MM.1S (cell line): ENCODE results near the gene ELOVL7.

Source experiments
- DNase-seq: peaks from one replicate; pipeline ENCODE4 v3.0.0-alpha.2; 2015
- H2AFZ ChIP-seq: fragments of 300-600 bp; sonication (generic); 2 replicates; pipeline ENCODE4 v1.6.0; 2016; ENCODE audit warnings: antibody characterized with exemption, low read length
- H3F3A ChIP-seq: fragments of 300-600 bp; sonication (generic); 2 replicates; pipeline ENCODE4 v1.6.1; 2016; ENCODE audit warnings: mild to moderate bottlenecking, antibody characterized with exemption, low read length, moderate library complexity, mixed read lengths; ENCODE audit not compliant: insufficient read depth
- H3K27ac ChIP-seq: fragments of 300-600 bp; sonication (generic); 2 replicates; pipeline ENCODE4 v1.5.1; 2016; ENCODE audit warnings: mild to moderate bottlenecking, low read length
- H3K27me3 ChIP-seq: fragments of 300-600 bp; sonication (generic); replicated peaks from 2 replicates; pipeline ENCODE4 v1.6.0; 2016; ENCODE audit warnings: low read length; ENCODE audit not compliant: insufficient read depth
- H3K36me3 ChIP-seq: fragments of 300-600 bp; sonication (generic); replicated peaks from 2 replicates; pipeline ENCODE4 v1.6.1; 2016; ENCODE audit warnings: mild to moderate bottlenecking, low read length, mixed read lengths; ENCODE audit not compliant: insufficient read depth
- H3K4me1 ChIP-seq: fragments of 300-600 bp; sonication (generic); 2 replicates; pipeline ENCODE4 v1.6.1; 2016; ENCODE audit warnings: low read length, mixed read lengths
- H3K4me2 ChIP-seq: fragments of 300-600 bp; sonication (generic); 2 replicates; pipeline ENCODE4 v1.6.0; 2016; ENCODE audit warnings: low read depth, low read length
- H3K4me3 ChIP-seq: fragments of 300-600 bp; sonication (generic); 2 replicates; pipeline ENCODE4 v1.5.1; 2016; ENCODE audit warnings: low read length, mixed read lengths
- H3K79me2 ChIP-seq: fragments of 300-600 bp; sonication (generic); 2 replicates; pipeline ENCODE4 v1.6.1; 2016; ENCODE audit warnings: mixed run types, low read length, mixed read lengths
- H3K9ac ChIP-seq: fragments of 300-600 bp; sonication (generic); 2 replicates; pipeline ENCODE4 v1.6.1; 2016; ENCODE audit warnings: low read length, mixed read lengths
- H3K9me2 ChIP-seq: fragments of 300-600 bp; sonication (generic); replicated peaks from 2 replicates; pipeline ENCODE4 v1.6.1; 2016; ENCODE audit warnings: mild to moderate bottlenecking, low read length, mixed read lengths; ENCODE audit not compliant: insufficient read depth
- H3K9me3 ChIP-seq: fragments of 300-600 bp; sonication (generic); replicated peaks from 2 replicates; pipeline ENCODE4 v1.6.1; 2016; ENCODE audit warnings: mild to moderate bottlenecking, low read length, mixed read lengths; ENCODE audit not compliant: insufficient read depth
- H4K20me1 ChIP-seq: fragments of 300-600 bp; sonication (generic); 2 replicates; pipeline ENCODE4 v1.6.1; 2016; ENCODE audit warnings: mild to moderate bottlenecking, low read length, moderate library complexity, mixed read lengths; ENCODE audit not compliant: insufficient read depth
- EZH2 ChIP-seq: fragments of 300-600 bp; sonication (generic); optimal IDR thresholded peaks from 2 replicates; pipeline ENCODE3; 2017; ENCODE audit warnings: low read depth, mild to moderate bottlenecking, antibody characterized with exemption, low read length, mixed read lengths
- EZH2phosphoT487 ChIP-seq: fragments of 300-600 bp; sonication (generic); IDR thresholded peaks from 2 replicates; pipeline ENCODE4 v1.6.1; 2018; ENCODE audit warnings: antibody characterized with exemption, low read length
- TF ChIP-seq, protein P1 (sequence below): fragments of 300-600 bp; sonication (generic); IDR thresholded peaks from 2 replicates; pipeline ENCODE4 v1.5.1; 2016; ENCODE audit warnings: antibody characterized with exemption, low read length, mixed read lengths

The ELOVL7 gene

DNA sequence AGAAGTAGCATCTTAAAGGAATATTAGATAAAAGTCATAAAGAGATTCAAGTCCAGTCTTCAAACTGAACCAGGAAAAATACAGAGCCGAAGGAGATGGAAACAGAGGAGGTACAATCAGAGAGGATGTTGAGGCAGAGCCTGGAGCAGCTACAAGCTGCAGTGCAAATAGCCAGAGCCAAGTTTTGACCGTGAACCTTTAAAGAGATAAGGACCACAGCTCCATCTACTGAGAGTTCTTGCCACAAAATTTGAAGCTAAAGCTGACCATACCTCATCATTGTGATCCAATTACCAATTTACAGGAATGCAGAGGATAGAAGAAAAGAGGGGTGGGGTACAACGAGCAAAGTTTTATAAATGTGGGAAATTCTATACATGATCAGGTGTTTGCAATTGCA, 133.7 kb downstream of the ELOVL7 start:
- Histone ChIP-seq H3K9ac (no peak overlapping the region), H3K4me3 (no peak overlapping the region), H3K4me2 (no peak overlapping the region), H3K79me2 (no peaks in the 10 kb centered on the region), H3K27me3 (no peaks in the 10 kb centered on the region), H3K4me1 (no peaks in the 10 kb centered on the region), H3F3A (no peaks in the 10 kb centered on the region), H3K9me3 (no peaks in the 10 kb centered on the region), H3K36me3 (no peaks in the 10 kb centered on the region), H4K20me1 (no peaks in the 10 kb centered on the region), H2AFZ (no peak overlapping the region), H3K9me2 (no peaks in the 10 kb centered on the region), H3K27ac (no peak overlapping the region)
- DNase-seq, result no peak
- no peak for TF ChIP-seq EZH2
- TF ChIP-seq, protein P1, sequence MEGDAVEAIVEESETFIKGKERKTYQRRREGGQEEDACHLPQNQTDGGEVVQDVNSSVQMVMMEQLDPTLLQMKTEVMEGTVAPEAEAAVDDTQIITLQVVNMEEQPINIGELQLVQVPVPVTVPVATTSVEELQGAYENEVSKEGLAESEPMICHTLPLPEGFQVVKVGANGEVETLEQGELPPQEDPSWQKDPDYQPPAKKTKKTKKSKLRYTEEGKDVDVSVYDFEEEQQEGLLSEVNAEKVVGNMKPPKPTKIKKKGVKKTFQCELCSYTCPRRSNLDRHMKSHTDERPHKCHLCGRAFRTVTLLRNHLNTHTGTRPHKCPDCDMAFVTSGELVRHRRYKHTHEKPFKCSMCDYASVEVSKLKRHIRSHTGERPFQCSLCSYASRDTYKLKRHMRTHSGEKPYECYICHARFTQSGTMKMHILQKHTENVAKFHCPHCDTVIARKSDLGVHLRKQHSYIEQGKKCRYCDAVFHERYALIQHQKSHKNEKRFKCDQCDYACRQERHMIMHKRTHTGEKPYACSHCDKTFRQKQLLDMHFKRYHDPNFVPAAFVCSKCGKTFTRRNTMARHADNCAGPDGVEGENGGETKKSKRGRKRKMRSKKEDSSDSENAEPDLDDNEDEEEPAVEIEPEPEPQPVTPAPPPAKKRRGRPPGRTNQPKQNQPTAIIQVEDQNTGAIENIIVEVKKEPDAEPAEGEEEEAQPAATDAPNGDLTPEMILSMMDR, result no peak
- no peak for TF ChIP-seq EZH2phosphoT487

DNA sequence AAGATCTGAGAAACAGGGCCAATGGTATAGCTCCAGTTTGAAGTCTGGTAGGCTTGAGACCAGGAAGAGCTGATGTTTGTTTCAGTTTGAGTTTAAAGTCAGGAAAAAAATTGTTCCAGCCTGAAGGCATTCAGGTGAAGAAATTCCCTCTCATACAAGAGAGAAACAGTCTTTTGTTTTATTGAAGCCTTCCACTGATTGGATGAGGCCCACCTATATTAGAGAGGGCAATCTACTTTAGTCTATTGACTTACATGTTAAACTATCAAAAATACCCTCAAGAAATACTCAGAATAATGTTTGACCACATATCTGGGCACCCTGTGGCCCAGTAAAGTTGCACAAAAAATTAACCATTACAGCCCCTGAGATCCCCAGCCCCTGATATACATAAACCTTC, 138.9 kb downstream of the ELOVL7 start:
- Histone ChIP-seq H3K9me3 (no peaks in the 10 kb centered on the region), H2AFZ (no peak overlapping the region), H3K27me3 (0 out of 2 replicates have a peak, but pooled peaks cover 5% of the 10 kb centered on the region), H3F3A (no peaks in the 10 kb centered on the region), H4K20me1 (no peaks in the 10 kb centered on the region), H3K4me2 (no peak overlapping the region), H3K27ac (no peak overlapping the region), H3K9me2 (no peaks in the 10 kb centered on the region), H3K79me2 (no peaks in the 10 kb centered on the region), H3K4me1 (0 out of 2 replicates have a peak, but pooled peaks cover 3% of the 10 kb centered on the region), H3K4me3 (no peak overlapping the region), H3K36me3 (no peaks in the 10 kb centered on the region), H3K9ac (no peak overlapping the region)
- TF ChIP-seq EZH2 (no peak), EZH2phosphoT487 (no peak)
- TF ChIP-seq, protein P1, result no peak
- no peak for DNase-seq

GRCh38 chr5:60703944-60704343, 140.1 kb downstream of the ELOVL7 start:
- TF ChIP-seq EZH2 (no peak), EZH2phosphoT487 (no peak)
- TF ChIP-seq, protein P1, result no peak
- H2AFZ ChIP-seq, result no peak overlapping the region
- H4K20me1 ChIP-seq, result no peaks in the 10 kb centered on the region
- no peak overlapping the region for H3K4me2 ChIP-seq
- H3F3A ChIP-seq, result peaks cover 10% of the 10 kb centered on the region; the same call in 1 of the 2 replicates
- H3K9ac ChIP-seq, result no peak overlapping the region
- H3K27me3 ChIP-seq, result 0 out of 2 replicates have a peak, but pooled peaks cover 5% of the 10 kb centered on the region
- peaks cover 5% of the 10 kb centered on the region; the same call in 1 of the 2 replicates for H3K4me1 ChIP-seq
- H3K9me2 ChIP-seq, result no peaks in the 10 kb centered on the region
- H3K79me2 ChIP-seq, result peaks cover 6% of the 10 kb centered on the region
- no peak for DNase-seq
- H3K27ac ChIP-seq, result no peak overlapping the region
- no peak overlapping the region for H3K4me3 ChIP-seq
- H3K9me3 ChIP-seq, result no peaks in the 10 kb centered on the region
- no peaks in the 10 kb centered on the region for H3K36me3 ChIP-seq
